HG02798 (cell line): ENCODE data around the gene MAN1C1.

Experiments used
- ATAC-seq: cut with Tn5 transposase; IDR thresholded peaks from one replicate; pipeline ENCODE4 v1.9.1; 2021; ENCODE audit warnings: mild to moderate bottlenecking; ENCODE audit not compliant: unreplicated experiment, poor library complexity

The MAN1C1 gene

GRCh38 chr1:25616095-25616986 lies at the start of gene MAN1C1:
MAN1C1 (plus strand) TSS chr1:25616791; CDS start chr1:25617798, 1,007 bp downstream.
- ATAC-seq, result peak; percentile 76

GRCh38 chr1:25567710-25568089 lies 48.9 kb upstream of the MAN1C1 start:
- no peak for ATAC-seq

GRCh38 chr1:25568090-25568833 lies 48.3 kb upstream of the MAN1C1 start:
- ATAC-seq, result no peak

DNA sequence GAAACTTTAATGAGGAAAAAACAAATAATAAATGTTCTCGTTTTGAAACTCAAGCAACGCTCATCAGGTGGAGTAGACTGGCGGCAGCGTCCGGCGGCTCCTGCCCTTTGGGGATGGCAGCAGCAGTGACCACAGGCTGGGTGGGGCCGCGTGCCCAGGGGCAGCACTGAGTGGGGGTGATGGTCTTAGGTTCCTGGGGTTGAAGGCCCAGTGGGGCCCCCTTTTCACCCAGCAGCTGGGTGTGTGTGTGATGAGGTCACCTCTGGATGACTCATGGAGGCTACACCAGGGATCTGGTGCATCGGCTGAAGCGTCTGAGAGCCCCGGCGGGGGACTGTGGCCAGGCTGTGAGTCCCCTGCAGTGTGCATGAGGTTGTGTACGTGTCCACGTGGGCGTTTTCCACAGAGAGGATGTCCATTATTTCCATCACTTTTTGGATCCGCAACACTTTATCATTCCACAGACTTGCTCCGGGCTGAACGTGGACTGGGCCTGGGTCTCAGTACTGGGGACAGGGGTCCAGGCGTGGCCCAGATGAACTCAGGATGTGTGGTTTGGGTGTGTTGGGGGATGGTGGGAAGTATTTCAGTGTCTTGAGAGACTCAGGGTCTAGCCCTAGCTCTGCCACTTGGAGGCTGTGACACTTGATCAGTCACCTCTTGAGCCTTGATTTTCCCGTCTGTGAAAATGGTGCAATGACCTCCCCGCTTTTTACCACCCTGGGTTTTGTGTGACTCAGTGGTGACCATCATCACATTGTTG lies 47.6 kb upstream of the MAN1C1 start:
- no peak for ATAC-seq

- no peak for ATAC-seq
Observed at GRCh38 chr1:25569597-25570396, 46.8 kb upstream of the MAN1C1 start.

DNA sequence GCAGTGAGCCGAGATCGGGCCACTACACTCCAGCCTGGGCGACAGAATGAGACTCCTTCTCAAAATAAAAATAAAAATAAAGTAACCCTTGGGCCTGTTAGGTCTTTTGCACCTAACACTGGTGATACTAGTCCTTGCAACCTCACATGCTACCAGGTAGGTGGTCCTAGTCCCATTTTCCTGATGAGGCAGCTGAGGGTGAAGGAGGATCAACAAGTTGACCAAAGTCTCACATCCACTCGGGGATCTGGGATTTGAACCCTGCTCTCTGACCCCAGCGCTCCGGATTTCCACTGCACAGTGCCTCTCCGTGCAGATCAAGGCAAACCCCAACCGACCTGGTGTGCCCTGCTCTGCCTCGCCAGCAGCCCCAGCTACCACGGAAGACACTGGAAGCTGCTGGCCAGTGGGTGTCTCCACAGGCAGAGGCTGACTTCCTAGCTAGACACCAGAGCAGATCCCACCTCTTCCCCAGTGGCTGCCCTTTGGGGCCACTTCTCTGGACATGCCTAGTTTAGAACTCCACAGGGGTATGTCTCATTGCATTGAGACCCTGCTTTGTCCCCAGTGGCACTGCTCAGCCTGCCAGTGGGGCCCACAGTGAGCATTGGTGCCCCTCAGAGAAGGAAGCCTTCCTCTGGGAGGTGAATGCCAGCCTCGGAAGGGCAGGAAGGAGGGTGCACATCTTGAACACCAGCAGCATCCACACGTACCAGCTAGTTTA lies 45.6 kb upstream of the MAN1C1 start:
- no peak for ATAC-seq

DNA sequence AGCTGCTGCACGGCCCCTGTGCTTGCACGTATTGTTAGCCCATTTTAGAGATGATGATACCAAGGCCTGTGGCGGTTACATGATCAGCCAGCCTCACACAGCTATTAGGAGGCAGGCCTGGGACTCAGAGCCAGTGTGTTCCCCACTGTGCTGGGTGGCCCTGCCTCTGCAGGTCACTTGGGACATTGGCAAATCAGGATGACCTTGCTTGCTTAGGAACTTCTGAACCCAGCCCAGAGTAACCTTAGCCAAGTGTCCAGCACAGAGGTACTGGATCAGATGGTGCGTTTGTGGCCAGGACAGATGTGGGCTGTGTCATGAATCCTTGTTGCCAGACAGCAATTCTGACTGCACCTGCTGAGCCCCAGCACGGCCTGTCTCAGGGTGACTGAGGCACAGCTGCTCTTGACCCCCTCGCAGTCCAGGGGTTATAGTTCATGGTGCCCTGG lies 45.0 kb upstream of the MAN1C1 start:
- ATAC-seq, result no peak

DNA sequence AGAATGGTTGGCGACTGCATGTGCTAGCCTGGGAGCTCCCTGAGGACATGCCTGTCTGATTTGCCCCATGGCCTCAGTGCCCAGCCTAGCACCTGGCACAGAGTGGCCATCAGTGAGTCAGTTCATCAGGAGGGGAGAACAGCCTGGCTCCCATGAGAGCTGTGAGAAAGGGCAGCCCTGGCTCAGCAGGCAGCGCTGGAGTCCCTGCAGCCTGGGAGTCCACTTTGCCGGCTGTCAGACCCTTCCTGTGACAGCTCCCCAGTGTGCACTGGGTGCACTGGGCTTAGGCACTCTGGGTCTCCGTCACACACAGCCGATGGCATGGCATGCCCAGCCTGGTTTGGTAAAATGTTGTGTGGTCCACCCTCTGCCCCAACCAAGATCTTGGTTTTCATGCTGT lies 44.5 kb upstream of the MAN1C1 start:
- ATAC-seq, result no peak

DNA sequence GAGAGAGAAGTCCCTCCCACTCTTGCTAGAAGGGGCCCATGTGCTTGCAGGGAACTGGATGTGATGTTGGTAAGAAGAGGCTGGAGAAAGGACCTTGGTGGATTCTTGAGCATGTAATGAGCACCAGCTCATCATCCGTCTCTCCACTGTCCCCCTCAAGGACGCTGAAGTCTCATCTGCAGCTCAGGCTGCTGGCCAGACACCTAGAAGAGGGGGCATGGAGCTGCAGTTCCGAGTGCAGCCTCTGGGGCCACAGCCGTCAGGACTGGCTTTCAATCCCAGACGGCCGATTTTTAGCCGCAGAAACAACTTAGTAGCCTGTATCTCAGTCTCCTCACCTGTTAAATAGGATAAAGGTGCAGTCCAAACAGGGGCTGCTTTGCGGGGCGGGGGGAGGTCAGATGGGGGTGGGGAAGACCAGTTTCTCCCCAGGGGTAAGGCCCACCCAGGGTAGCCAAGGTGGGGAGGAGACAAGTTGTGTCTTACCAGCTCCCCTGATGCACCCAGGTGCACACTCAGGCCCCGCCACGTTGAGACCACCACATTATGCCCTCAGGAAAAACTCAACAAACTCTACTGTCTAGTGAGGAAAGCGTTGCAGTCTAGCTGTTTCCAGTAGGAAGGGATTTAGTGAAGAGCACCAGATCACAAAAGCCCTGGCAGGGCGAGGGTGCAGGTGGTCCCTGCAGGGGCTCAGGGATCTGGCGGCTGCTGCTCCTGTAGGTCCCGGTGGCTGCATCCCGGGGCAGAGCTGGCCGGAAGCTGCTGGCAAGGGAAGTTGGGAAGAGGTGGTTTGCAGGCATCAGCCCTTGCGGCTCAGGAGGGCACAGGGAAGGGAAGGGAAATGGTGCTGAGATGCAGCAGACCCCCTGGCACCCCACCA lies 43.6 kb upstream of the MAN1C1 start:
- ATAC-seq, result peak; percentile 41

GRCh38 chr1:25573591-25573930 lies 43.0 kb upstream of the MAN1C1 start:
- ATAC-seq, result no peak

- ATAC-seq, result no peak
Observed at GRCh38 chr1:25573961-25574360, 42.6 kb upstream of the MAN1C1 start.

DNA sequence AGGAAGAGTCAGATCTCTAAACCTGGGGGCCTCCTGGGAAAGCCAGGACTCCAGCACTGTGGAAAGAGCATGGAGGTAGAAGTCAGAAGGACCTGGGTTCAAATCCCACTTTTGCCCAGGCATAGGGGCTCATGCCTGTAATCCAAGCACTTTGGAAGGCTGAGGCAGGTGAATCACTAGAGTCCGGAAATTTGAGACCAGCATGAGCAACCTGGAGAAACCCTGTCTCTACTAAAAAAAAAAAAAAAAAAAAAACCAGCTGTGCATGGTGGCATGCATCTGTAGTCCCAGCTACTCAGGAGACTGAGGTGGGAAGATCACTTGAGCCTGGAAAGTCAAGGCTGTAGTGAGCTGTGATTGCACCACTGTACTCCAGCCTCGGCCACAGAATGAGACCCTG lies 41.4 kb upstream of the MAN1C1 start:
- no peak for ATAC-seq

- ATAC-seq, result no peak
Observed at GRCh38 chr1:25576459-25577133, 40.0 kb upstream of the MAN1C1 start.

- ATAC-seq, result no peak
Observed at GRCh38 chr1:25577134-25577920, 39.3 kb upstream of the MAN1C1 start.

DNA sequence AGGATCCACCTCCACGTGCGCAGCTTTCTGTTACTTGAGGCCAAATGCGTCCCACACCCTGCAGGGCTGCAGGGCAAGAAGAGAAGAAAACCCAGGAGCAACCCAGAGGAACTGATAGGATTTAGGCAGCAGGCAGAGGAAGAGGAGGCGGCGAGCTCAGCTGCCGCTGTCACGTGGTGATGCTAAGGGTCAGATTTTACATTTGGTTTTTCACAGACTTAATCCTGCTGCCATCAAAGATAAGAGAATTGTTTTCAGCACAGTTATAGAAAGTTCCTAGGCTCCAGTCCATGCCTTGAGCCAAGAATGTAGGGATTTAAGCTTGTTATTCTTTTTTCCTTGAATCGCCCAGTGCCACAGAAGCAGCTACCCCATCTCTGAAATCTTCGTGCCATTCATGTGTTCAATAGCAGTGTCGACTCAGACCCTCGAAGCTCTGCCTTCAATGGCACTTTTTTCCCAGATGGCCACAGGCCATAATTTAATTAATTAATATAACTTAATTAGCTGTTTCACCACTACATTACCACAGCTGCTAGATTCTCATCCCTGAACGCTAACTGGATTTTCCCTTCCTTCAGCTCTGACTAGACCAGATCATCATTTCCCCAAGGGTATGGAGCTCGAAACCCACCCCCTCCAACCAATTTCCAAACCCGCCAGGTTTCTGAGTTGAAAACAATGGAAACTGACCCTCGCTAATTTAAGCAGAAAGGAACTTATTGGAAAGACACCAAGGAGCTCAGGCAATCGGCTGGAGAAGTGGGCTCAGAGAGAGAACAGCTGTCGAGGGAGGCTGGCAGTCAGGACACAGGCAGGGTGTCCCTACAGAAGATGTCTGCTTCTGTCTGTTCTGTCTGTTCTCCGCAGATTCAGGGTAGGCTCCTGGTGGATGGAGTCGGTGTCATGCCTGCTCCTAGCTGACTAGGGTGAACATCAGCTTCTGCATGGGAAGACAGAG lies 37.0 kb upstream of the MAN1C1 start:
- no peak for ATAC-seq

- ATAC-seq, result no peak
Observed at GRCh38 chr1:25580927-25581326, 35.7 kb upstream of the MAN1C1 start.
